HepG2 (cell line): Measurements from ENCODE around the gene CDK2AP2.

Experiments used
- ATF2 ChIP-seq: sonication (generic); formaldehyde crosslinking; IDR thresholded peaks from 2 replicates; pipeline ENCODE4 v1.4.0; 2020; ENCODE audit warnings: missing genetic modification reagents
- CTCF ChIP-seq: sonication (generic); formaldehyde crosslinking; IDR thresholded peaks from 2 replicates; pipeline ENCODE4 v1.5.0; 2020; ENCODE audit warnings: mild to moderate bottlenecking, missing genetic modification reagents, moderate library complexity
- GFI1 ChIP-seq: sonication (generic); formaldehyde crosslinking; IDR thresholded peaks from 2 replicates; pipeline ENCODE4 v1.5.0; 2020; ENCODE audit warnings: missing genetic modification reagents, mild to moderate bottlenecking, borderline replicate concordance
- HDAC1 ChIP-seq: sonication (generic); formaldehyde crosslinking; IDR thresholded peaks from 2 replicates; pipeline ENCODE4 v1.5.1; 2020; ENCODE audit warnings: mild to moderate bottlenecking, missing genetic modification reagents
- HDAC2 ChIP-seq: sonication (generic); formaldehyde crosslinking; IDR thresholded peaks from 2 replicates; pipeline ENCODE4 v1.4.0; 2020; ENCODE audit warnings: missing genetic modification reagents
- IRF2 ChIP-seq: IDR thresholded peaks from 2 replicates; pipeline ENCODE4 v1.6.1; 2018; ENCODE audit warnings: missing genetic modification reagents, missing compliant biosample characterization
- PTBP1 ChIP-seq: fragments of 200-400 bp; formaldehyde crosslinking; IDR thresholded peaks from 2 replicates; pipeline ENCODE4 v1.6.1; 2018; ENCODE audit warnings: low read length, low read depth; ENCODE audit not compliant: poor library complexity, severe bottlenecking
- TCF7L2 ChIP-seq: IDR thresholded peaks from 2 replicates; pipeline ENCODE4 v1.6.1; 2011; ENCODE audit warnings: mild to moderate bottlenecking, low read depth, low read length, moderate library complexity
- ZC3H13 ChIP-seq: sonication (generic); formaldehyde crosslinking; IDR thresholded peaks from 2 replicates; pipeline ENCODE4 v1.8.1; 2023; ENCODE audit warnings: mild to moderate bottlenecking, missing genetic modification reagents, moderate library complexity
- ZKSCAN1 ChIP-seq: fragments of 150-350 bp; IDR thresholded peaks from 2 replicates; pipeline ENCODE4 v1.6.1; 2014; ENCODE audit warnings: low read length
- ZKSCAN8 ChIP-seq: IDR thresholded peaks from 2 replicates; pipeline ENCODE4 v1.6.1; 2016; ENCODE audit warnings: borderline replicate concordance, missing genetic modification reagents, missing compliant biosample characterization
- ZNF260 ChIP-seq: sonication (generic); formaldehyde crosslinking; IDR thresholded peaks from 2 replicates; pipeline ENCODE4 v1.4.0; 2020; ENCODE audit warnings: missing genetic modification reagents, low read depth, mild to moderate bottlenecking, borderline replicate concordance
- ZNF589 ChIP-seq: sonication (generic); formaldehyde crosslinking; conservative IDR thresholded peaks from 2 replicates; pipeline ENCODE4 v1.8.0; 2022; ENCODE audit warnings: mild to moderate bottlenecking, moderate library complexity, missing genetic modification reagents
- ZNF691 ChIP-seq: sonication (generic); formaldehyde crosslinking; IDR thresholded peaks from 2 replicates; pipeline ENCODE4 v1.4.0; 2020; ENCODE audit warnings: missing genetic modification reagents, low read depth, mild to moderate bottlenecking, borderline replicate concordance

GRCh38 chr11:67539550-67539949 lies 31.6 kb upstream of the CDK2AP2 start:
- no peak for TF ChIP-seq HDAC1 (CRISPR knock-in tag)
- no peak for TF ChIP-seq ATF2 (CRISPR knock-in tag)
- no peak for TF ChIP-seq GFI1 (CRISPR knock-in tag)
- TF ChIP-seq CTCF (CRISPR knock-in tag): no peak
- no peak for TF ChIP-seq ZC3H13 (CRISPR knock-in tag)
- TF ChIP-seq PTBP1: no peak
- no peak for TF ChIP-seq ZKSCAN8 (CRISPR knock-in tag)
- TF ChIP-seq ZNF260: no peak
- no peak for TF ChIP-seq ZKSCAN1
- TF ChIP-seq ZNF691 (CRISPR knock-in tag): no peak
- TF ChIP-seq IRF2 (CRISPR knock-in tag): no peak
- TF ChIP-seq ZNF589 (CRISPR knock-in tag): no peak
- TF ChIP-seq HDAC2 (CRISPR knock-in tag): no peak
- no peak for TF ChIP-seq TCF7L2
